Coronary artery (tissue), 2 donors: Measurements from ENCODE around the gene PKD1.

ENCODE experiments used
- DNase-seq: peaks from one replicate; pipeline ENCODE4 v3.0.0-alpha.2; 2017; ENCODE audit warnings: low spot score
- H3K27ac ChIP-seq, 2 donors: fragments of 200-600 bp; sonication (generic); one replicate each; pipeline ENCODE4 v1.5.1; 2016 to 2019
- H3K4me3 ChIP-seq: fragments of 200-600 bp; sonication (generic); 2 replicates; pipeline ENCODE4 v1.5.1; 2016; ENCODE audit warnings: mild to moderate bottlenecking, moderate library complexity
- TF ChIP-seq, protein P1 (sequence below): fragments of 200-600 bp; sonication (generic); IDR thresholded peaks from one replicate; pipeline ENCODE4 v1.5.1; 2019; ENCODE audit warnings: antibody characterized with exemption

Gene PKD1

DNA sequence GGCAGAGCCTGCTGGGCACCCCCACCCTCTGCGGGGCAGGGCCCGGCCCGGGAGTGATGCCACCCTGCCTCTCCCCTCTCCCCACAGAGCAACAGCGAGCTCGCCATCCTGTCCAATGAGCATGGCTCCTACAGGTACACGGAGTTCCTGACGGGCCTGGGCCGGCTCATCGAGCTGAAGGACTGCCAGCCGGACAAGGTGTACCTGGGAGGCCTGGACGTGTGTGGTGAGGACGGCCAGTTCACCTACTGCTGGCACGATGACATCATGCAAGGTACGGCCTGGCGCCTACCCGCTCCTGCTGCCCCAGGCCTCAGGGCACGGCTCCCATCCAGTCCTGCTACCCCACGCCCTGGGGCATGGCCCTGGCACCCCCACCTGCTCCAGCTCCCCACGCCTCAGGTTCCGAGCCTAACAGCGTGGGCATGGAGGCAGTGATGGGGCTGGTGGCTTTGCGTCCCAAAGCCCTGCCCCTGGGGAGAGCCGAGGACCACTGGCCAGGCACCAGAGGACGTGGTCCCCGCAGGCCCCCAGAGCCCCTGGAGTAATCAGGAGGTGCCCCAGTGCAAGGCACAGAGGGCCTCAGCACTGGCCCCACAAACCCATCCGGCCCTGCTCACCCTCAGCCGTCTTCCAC is 49.5 kb downstream of the PKD1 start:
- TF ChIP-seq, protein P1, sequence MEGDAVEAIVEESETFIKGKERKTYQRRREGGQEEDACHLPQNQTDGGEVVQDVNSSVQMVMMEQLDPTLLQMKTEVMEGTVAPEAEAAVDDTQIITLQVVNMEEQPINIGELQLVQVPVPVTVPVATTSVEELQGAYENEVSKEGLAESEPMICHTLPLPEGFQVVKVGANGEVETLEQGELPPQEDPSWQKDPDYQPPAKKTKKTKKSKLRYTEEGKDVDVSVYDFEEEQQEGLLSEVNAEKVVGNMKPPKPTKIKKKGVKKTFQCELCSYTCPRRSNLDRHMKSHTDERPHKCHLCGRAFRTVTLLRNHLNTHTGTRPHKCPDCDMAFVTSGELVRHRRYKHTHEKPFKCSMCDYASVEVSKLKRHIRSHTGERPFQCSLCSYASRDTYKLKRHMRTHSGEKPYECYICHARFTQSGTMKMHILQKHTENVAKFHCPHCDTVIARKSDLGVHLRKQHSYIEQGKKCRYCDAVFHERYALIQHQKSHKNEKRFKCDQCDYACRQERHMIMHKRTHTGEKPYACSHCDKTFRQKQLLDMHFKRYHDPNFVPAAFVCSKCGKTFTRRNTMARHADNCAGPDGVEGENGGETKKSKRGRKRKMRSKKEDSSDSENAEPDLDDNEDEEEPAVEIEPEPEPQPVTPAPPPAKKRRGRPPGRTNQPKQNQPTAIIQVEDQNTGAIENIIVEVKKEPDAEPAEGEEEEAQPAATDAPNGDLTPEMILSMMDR, result no peak

DNA sequence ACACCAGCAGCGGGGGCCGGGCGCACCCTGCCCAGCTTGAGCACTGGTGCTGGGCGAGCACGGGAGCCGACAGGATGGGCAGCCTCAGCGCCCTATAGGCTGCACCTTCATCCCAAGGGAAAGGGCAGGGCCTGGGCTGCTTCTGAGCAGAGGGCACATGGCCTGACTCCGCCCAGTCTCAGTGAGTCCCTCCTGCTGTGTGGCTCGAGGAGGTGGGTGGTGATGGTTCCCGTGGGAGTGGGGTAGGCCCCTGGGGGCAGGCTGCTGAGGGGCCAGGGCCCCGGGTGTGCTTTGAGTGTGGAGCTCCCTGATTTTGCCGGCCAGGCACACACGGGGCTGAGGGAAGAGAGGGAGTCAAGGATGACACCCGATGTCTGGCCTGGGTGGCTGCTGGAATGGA is 50.0 kb downstream of the PKD1 start:
- Histone ChIP-seq H3K4me3 (no peak overlapping the region), H3K27ac (peak overlapping the region in 1 of 2 donors; percentile 31)
- TF ChIP-seq, protein P1, result no peak
- no peak for DNase-seq

More for the DNA sequence above, 49.5 kb downstream of the PKD1 start:
- H3K27ac ChIP-seq, result no peak overlapping the region
- no peak overlapping the region for H3K4me3 ChIP-seq
- no peak for DNase-seq

DNA sequence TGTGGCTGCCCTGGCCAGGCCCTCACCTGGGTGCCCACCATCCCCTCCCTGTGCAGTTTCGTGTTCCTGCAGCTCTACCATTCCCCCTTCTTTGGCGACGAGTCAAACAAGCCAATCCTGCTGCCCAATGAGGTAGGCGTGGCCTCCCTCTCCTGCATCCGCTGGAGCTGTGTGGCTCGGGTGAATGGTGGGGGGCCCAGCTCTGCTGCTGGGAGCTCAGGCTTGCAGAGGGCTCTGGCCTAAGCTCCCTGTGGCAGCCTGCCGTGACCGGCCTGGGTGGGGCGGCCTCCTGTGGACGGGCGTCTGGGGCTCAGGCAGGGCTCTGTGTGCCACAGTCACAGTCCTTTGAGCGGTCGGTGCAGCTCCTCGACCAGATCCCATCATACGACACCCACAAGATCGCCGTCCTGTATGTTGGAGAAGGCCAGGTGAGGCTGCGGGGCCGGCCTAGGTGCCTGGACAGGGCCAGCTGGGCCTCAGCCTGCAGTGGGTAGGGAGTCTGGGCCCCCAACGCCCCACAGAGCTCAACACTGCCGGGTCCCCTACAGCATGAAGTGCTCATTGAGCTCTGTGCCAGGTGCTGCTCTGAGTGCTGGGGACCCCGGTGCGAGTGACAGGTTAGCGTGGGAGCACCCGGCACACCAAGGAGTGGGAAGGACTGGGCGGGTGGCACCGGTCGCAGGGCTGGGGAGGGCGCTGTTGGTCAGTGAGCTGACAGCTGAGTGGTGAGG is 50.6 kb downstream of the PKD1 start:
- DNase-seq, result no peak
- Histone ChIP-seq H3K4me3 (no peak overlapping the region), H3K27ac (peak overlapping the region in 1 of 2 donors; percentile 31)
- TF ChIP-seq, protein P1, result no peak

DNA sequence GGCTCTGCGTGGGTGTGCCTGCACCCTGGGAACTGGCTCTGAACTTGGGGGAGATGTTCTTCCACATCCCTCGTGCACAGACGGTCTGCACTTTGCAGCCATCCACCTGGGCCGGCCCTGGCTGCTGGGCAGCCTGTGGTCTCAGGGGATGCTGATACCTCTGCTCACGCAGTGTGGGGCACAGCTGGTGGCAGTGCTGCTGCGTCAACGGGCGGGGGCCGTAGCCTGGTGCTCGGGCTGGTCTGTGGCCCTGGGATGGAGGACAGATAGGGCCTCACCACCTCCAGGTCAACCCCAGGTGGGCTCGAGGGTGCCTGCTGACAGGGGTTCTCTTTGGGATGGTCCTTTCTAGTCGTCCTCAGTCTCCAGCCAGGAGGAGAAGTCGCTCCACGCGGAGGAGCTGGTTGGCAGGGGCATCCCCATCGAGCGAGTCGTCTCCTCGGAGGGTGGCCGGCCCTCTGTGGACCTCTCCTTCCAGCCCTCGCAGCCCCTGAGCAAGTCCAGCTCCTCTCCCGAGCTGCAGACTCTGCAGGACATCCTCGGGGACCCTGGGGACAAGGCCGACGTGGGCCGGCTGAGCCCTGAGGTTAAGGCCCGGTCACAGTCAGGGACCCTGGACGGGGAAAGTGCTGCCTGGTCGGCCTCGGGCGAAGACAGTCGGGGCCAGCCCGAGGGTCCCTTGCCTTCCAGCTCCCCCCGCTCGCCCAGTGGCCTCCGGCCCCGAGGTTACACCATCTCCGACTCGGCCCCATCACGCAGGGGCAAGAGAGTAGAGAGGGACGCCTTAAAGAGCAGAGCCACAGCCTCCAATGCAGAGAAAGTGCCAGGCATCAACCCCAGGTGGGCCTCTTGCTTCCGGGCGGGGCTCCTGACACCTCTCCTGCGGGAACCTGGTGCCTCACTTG is 51.6 kb downstream of the PKD1 start:
- no peak overlapping the region for H3K4me3 ChIP-seq
- H3K27ac ChIP-seq, result no peak overlapping the region
- DNase-seq, result no peak
- TF ChIP-seq, protein P1, result no peak

DNA sequence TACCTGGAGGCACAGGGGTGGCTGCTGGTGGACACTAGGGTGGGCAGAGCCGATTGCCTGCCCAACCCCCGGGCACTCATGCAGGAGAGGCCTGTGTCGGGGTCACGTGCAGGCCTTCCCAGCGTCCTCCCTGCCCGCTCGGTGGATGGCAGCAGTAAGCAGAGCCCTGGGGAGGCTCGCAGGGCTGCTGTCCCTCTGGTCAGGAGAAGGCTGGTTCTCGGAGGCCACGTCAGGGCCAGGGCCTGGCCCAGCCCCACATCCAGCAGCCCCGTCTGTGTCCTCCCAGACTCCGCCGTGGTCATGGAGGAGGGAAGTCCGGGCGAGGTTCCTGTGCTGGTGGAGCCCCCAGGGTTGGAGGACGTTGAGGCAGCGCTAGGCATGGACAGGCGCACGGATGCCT is 52.3 kb downstream of the PKD1 start:
- TF ChIP-seq, protein P1, result no peak
- Histone ChIP-seq H3K4me3 (no peak overlapping the region), H3K27ac (no peak overlapping the region)
- DNase-seq, result no peak

DNA sequence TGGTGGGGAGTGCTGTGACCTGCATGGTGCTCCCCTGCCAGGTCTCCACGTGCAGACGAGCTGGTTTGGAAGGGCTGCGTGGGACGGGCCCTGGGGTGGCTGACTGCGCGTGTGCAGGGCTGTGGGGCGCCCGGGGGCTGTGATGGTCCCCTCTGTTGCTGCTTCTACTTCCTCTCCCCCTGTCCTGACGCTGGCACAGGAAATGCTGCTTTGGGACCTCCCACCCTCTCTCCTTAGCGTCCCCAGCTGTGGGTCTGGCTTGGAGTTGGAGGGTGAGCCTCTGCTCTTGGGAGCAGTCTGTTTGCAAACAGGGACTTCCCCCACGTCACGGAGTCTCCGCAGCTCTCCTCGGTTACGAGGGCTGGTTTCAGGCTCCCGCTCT is 52.7 kb downstream of the PKD1 start:
- Histone ChIP-seq H3K4me3 (no peak overlapping the region), H3K27ac (no peak overlapping the region)
- DNase-seq, result no peak
- TF ChIP-seq, protein P1, result no peak
